ENCODE data around the gene NEU2.

DNA sequence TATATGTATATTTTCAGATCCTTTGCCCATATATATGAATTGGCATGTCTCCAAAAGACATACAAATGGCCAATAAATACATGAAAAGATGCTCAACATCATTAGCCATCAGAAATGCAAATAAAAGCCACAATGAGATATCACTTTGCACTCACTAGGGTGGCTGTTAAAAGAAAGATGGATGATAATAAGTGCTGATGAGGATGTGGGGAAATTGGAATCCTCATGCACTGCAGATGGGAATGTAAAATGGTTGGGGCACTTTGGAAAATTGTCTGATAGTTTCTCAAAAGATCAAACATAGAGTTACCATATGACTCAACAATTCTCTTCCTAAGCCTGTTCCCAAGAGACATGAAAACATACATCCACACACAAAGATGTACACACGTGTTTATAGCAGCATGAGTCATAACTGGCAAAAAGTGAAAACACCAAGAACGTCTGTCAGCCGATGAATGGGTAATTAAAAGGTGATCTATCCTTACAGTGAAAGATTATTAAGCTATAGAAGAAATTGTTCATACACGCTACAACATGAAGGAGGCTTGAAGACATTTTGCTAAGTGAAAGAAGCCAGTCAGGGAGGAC is 39.1 kb upstream of the NEU2 start:
- no peak for TF ChIP-seq POLR2A (IDR thresholded peaks at IDR 0.05)
- TF ChIP-seq, protein P1, sequence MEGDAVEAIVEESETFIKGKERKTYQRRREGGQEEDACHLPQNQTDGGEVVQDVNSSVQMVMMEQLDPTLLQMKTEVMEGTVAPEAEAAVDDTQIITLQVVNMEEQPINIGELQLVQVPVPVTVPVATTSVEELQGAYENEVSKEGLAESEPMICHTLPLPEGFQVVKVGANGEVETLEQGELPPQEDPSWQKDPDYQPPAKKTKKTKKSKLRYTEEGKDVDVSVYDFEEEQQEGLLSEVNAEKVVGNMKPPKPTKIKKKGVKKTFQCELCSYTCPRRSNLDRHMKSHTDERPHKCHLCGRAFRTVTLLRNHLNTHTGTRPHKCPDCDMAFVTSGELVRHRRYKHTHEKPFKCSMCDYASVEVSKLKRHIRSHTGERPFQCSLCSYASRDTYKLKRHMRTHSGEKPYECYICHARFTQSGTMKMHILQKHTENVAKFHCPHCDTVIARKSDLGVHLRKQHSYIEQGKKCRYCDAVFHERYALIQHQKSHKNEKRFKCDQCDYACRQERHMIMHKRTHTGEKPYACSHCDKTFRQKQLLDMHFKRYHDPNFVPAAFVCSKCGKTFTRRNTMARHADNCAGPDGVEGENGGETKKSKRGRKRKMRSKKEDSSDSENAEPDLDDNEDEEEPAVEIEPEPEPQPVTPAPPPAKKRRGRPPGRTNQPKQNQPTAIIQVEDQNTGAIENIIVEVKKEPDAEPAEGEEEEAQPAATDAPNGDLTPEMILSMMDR (IDR thresholded peaks at IDR 0.05 in 8 of 11, conservative IDR thresholded peaks at IDR 0.05 in 3 of 11) = no peak

Measured in spleen (tissue), 7 donors.